Limb (tissue), 2 donors: ENCODE results near the gene RELL2.

Experiments used
- DNase-seq, 2 donors: peaks; one replicate each; pipeline ENCODE4 v3.0.0-alpha.2; 2016; ENCODE audit errors: extremely low spot score in 2 of 2

The RELL2 gene

GRCh38 chr5:141649056-141649688, 12.4 kb downstream of the RELL2 start:
- no peak for DNase-seq

- DNase-seq, result no peak
Measured at GRCh38 chr5:141649972-141650371, 13.2 kb downstream of the RELL2 start.

- DNase-seq, result peak; percentile 70 to 89
Measured at GRCh38 chr5:141650851-141651727, 14.3 kb downstream of the RELL2 start, which contains the start of gene FCHSD1. FCHSD1 (minus strand) TSS chr5:141651418; CDS start chr5:141651368, 50 bp downstream.

GRCh38 chr5:141651728-141652105, 14.9 kb downstream of the RELL2 start:
- DNase-seq, result no peak

- no peak for DNase-seq
Measured at GRCh38 chr5:141654298-141654697, 17.5 kb downstream of the RELL2 start.

- DNase-seq, result no peak
Measured at GRCh38 chr5:141655020-141655419, 18.2 kb downstream of the RELL2 start.

- DNase-seq, result no peak
Measured at GRCh38 chr5:141656396-141656795, 19.6 kb downstream of the RELL2 start.

- DNase-seq, result no peak
Measured at GRCh38 chr5:141657404-141657803, 20.6 kb downstream of the RELL2 start.

GRCh38 chr5:141657937-141658545, 21.2 kb downstream of the RELL2 start:
- no peak for DNase-seq

- DNase-seq, result no peak
Measured at GRCh38 chr5:141662028-141662427, 25.2 kb downstream of the RELL2 start.

- DNase-seq, result no peak
Measured at GRCh38 chr5:141663506-141663905, 26.7 kb downstream of the RELL2 start.

- DNase-seq, result peak; percentile 47 to 87
Measured at GRCh38 chr5:141664733-141665461, 28.1 kb downstream of the RELL2 start.

GRCh38 chr5:141665995-141666940, 29.5 kb downstream of the RELL2 start:
- DNase-seq, result no peak

- DNase-seq, result no peak
Measured at GRCh38 chr5:141668601-141669265, 31.9 kb downstream of the RELL2 start.

- no peak for DNase-seq
Measured at GRCh38 chr5:141669520-141669919, 32.7 kb downstream of the RELL2 start.

GRCh38 chr5:141672071-141672840, 35.5 kb downstream of the RELL2 start:
- no peak for DNase-seq

GRCh38 chr5:141672841-141673813, 36.3 kb downstream of the RELL2 start:
- DNase-seq, result no peak

GRCh38 chr5:141674747-141675146, 38.0 kb downstream of the RELL2 start:
- DNase-seq, result no peak
